LNCAP (cell line): Measurements from ENCODE around the gene FXYD2.

Experiments used
- CTCF ChIP-seq: fragments of 450-650 bp; IDR thresholded peaks from 2 replicates; pipeline ENCODE4 v1.5.1; 2017; ENCODE audit warnings: mild to moderate bottlenecking

FXYD2 gene

GRCh38 chr11:117836077-117836960, 11.8 kb upstream of the FXYD2 start:
- no peak for TF ChIP-seq CTCF

- TF ChIP-seq CTCF, result no peak
Measured at GRCh38 chr11:117835576-117835975, 11.0 kb upstream of the FXYD2 start.

- no peak for TF ChIP-seq CTCF
Measured at GRCh38 chr11:117834838-117835443, 10.4 kb upstream of the FXYD2 start.

- no peak for TF ChIP-seq CTCF
Measured at GRCh38 chr11:117834068-117834810, 9.7 kb upstream of the FXYD2 start.

GRCh38 chr11:117833401-117833891, 8.9 kb upstream of the FXYD2 start:
- no peak for TF ChIP-seq CTCF

GRCh38 chr11:117832511-117832910, 8.0 kb upstream of the FXYD2 start:
- no peak for TF ChIP-seq CTCF

- no peak for TF ChIP-seq CTCF
Measured at GRCh38 chr11:117831661-117832415, 7.3 kb upstream of the FXYD2 start.
